Body of pancreas (tissue), 4 donors: Measurements from ENCODE around the gene NRXN2. TPM values are rescaled to one million over a fixed set of nuclear protein-coding genes. Genes with fewer than 3 reads are reported as not detected.
A peak's percentile ranks its signal among the peaks of the same experiment; 100 is the strongest.

Source experiments
- ATAC-seq: fragments of 150-250 bp; one replicate; pipeline ENCODE4 v1.9.1; 2016
- DNase-seq, 4 donors: peaks; one replicate each; pipeline ENCODE4 v3.0.0-alpha.2; 2019
- H3K27ac ChIP-seq, 4 donors: fragments of 200-600 bp; sonication (generic); 1 replicate in 3 of 4; 2 replicates in 1 of 4; pipeline versions ENCODE4 v1.5.1 to v1.6.1; 2016 to 2019; ENCODE audit warnings: mild to moderate bottlenecking in 1 of 4, mixed read lengths in 1 of 4, moderate library complexity in 1 of 4
- H3K27me3 ChIP-seq, 2 donors: fragments of 200-600 bp; sonication (generic); one replicate each; pipeline ENCODE4 v1.6.0; 2016; ENCODE audit warnings: mild to moderate bottlenecking in 1 of 2
- H3K36me3 ChIP-seq, 2 donors: fragments of 200-600 bp; sonication (generic); replicated peaks in 1 of 2; 2 replicates each; pipeline ENCODE4 v1.5.1; 2016; ENCODE audit warnings: low read depth in 2 of 2; ENCODE audit not compliant: insufficient read depth in 1 of 2
- H3K4me1 ChIP-seq: fragments of 200-600 bp; sonication (generic); one replicate; pipeline ENCODE4 v1.6.0; 2016
- H3K4me3 ChIP-seq, 2 donors: fragments of 200-600 bp; sonication (generic); 1 replicate in 1 of 2; 2 replicates in 1 of 2; pipeline ENCODE4 v1.5.1; 2016 to 2019
- H3K9me3 ChIP-seq, 3 donors: fragments of 200-600 bp; sonication (generic); 1 replicate in 2 of 3; 2 replicates in 1 of 3; pipeline ENCODE4 v1.5.1; 2016
- POLR2A ChIP-seq, 3 donors: fragments of 450-650 bp; IDR thresholded peaks; one replicate each; pipeline ENCODE4 v1.6.1; 2016; ENCODE audit warnings: antibody characterized with exemption in 3 of 3, mild to moderate bottlenecking in 2 of 3
- WGBS, 2 donors: methylation state at CpG; one replicate each; pipeline ENCODE4 v1.1.5; 2017; 5-methylcytosine and 5-hydroxymethylcytosine counted together
- intact Hi-C: fragments of 100-400 bp; cut with DNase I; formaldehyde crosslinking; loops from one replicate; pipeline ENCODE4 v1.15.1; 2023
- total RNA-seq, 2 donors: library from RNA; depleted of rRNA; stranded (reverse); fragments of >200 nt; gene quantifications; one replicate each; pipeline ENCODE4 v1.1.0, GENCODE V29; 2016
- TF ChIP-seq, protein P1 (sequence below), 7 experiments: fragments of 450-650 bp in 4 of 7; fragments of 200-600 bp in 3 of 7; sonication (generic) in 3 of 7; IDR thresholded peaks; one replicate each; pipeline ENCODE4 v1.5.1; 2016 to 2019; ENCODE audit warnings: antibody characterized with exemption in 7 of 7

Gene NRXN2
- total RNA-seq, 2 donors from 2014 or later, result 1.3 to 4.9 TPM

DNA sequence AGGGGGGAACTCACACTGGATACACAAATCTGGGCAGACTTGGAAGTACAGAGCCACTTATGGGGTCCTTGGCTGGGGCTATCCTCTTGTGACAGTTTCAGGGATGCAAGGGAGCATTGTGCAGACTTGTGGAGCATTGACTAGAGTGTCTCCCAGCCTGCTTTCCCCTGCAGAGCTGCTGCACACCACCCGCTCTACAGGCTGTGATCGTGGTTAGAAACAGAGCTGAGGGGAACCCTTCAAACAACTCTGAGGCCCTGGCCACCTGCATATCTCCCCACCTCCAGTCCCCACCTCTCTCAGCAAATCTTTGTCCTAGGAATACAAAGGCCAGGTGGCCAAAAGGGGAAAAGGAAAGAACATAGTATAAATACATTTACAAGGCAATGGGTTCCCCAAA is 64.7 kb downstream of the NRXN2 start:
- no peak overlapping the region for H3K4me3 ChIP-seq

DNA sequence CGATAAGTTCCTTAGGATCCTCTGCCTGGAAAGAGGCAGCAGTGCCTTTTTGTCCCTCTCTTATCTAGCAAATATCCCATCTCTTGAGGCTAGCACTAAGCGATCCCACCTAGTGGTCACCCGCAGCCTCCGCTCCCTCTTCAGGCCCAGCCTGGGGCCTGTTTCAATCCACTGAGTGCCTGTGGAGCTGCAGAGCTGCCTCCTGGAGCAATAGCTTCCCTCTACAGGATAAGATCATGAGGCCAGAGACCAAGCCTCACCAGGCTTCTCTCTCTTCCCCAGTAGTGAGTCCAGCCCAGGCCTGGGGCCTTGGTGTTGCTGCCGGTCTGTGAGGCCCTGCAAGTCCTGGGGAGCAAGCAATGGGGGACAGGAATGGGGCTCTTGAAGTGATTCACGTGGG is 66.1 kb downstream of the NRXN2 start:
- TF ChIP-seq, protein P1, sequence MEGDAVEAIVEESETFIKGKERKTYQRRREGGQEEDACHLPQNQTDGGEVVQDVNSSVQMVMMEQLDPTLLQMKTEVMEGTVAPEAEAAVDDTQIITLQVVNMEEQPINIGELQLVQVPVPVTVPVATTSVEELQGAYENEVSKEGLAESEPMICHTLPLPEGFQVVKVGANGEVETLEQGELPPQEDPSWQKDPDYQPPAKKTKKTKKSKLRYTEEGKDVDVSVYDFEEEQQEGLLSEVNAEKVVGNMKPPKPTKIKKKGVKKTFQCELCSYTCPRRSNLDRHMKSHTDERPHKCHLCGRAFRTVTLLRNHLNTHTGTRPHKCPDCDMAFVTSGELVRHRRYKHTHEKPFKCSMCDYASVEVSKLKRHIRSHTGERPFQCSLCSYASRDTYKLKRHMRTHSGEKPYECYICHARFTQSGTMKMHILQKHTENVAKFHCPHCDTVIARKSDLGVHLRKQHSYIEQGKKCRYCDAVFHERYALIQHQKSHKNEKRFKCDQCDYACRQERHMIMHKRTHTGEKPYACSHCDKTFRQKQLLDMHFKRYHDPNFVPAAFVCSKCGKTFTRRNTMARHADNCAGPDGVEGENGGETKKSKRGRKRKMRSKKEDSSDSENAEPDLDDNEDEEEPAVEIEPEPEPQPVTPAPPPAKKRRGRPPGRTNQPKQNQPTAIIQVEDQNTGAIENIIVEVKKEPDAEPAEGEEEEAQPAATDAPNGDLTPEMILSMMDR (IDR thresholded peaks at IDR 0.05), result no peak
- no peak for TF ChIP-seq POLR2A (IDR thresholded peaks at IDR 0.05)
- no peaks in the 10 kb centered on the region for H3K27me3 ChIP-seq
- H3K4me1 ChIP-seq, result no peaks in the 10 kb centered on the region
- intact Hi-C loops, result no loop called here
- ATAC-seq (no peak), DNase-seq (no peak)
- H3K36me3 ChIP-seq, result no peaks in the 10 kb centered on the region
- no peaks in the 10 kb centered on the region for H3K9me3 ChIP-seq
- no peak overlapping the region for H3K27ac ChIP-seq
- no peak overlapping the region for H3K4me3 ChIP-seq
- WGBS, 2 donors, result 85 to 89% methylated on average over 6 of the region's 6 CpGs

More for the DNA sequence above, 64.7 kb downstream of the NRXN2 start:
- TF ChIP-seq, protein P1 (IDR thresholded peaks at IDR 0.05), result no peak
- no peak for TF ChIP-seq POLR2A (IDR thresholded peaks at IDR 0.05)
- ATAC-seq (no peak), DNase-seq (no peak)
- H3K9me3 ChIP-seq, result no peaks in the 10 kb centered on the region
- H3K27ac ChIP-seq, result no peak overlapping the region
- H3K4me1 ChIP-seq, result no peaks in the 10 kb centered on the region
- H3K36me3 ChIP-seq, result no peaks in the 10 kb centered on the region
- no peaks in the 10 kb centered on the region for H3K27me3 ChIP-seq
- intact Hi-C loops, result no loop called here
- 73 to 89% methylated on average over 2 of the region's 2 CpGs for WGBS, 2 donors

DNA sequence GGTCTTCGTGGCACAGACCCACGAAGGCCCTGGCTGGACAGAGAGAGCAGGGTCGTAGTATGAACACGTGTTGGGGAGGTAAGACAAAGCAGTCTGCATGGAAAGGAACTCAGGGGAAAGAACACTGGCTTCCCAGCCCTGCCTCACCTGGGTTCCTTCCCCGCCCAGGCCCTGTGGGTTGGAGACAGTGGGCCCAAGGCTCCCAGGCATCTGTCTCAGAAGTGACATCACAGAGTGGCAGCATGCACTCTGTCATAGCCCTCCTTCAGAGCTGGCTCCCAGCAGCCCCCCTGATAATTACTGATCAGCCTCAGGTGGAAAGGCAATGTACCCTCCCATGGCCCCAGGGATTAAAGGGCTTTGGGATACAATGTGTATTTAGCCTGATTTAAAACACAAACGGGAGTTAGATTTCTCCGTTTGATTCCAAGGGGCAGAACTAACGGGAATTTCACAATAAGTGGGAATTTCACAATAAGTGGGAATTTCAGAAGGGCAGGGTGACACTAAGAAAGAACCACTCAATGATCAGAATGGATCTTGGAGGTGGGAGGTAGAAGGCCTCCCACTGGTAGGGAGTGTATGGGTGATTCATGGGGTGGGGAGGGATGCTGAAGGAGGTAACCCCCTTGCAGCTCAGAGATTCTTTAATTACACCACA is 66.9 kb downstream of the NRXN2 start:
- H3K27ac ChIP-seq, result no peak overlapping the region
- H3K36me3 ChIP-seq, result no peaks in the 10 kb centered on the region
- no peaks in the 10 kb centered on the region for H3K9me3 ChIP-seq
- no peaks in the 10 kb centered on the region for H3K4me1 ChIP-seq
- H3K27me3 ChIP-seq, result no peaks in the 10 kb centered on the region
- no peak overlapping the region for H3K4me3 ChIP-seq
- 84 to 86% methylated on average over 8 of the region's 8 CpGs for WGBS, 2 donors
- no peak for DNase-seq
- ATAC-seq, result no peak
- TF ChIP-seq POLR2A (IDR thresholded peaks at IDR 0.05), result no peak
- TF ChIP-seq, protein P1 (IDR thresholded peaks at IDR 0.05), result no peak
- intact Hi-C loops, result no loop called here

DNA sequence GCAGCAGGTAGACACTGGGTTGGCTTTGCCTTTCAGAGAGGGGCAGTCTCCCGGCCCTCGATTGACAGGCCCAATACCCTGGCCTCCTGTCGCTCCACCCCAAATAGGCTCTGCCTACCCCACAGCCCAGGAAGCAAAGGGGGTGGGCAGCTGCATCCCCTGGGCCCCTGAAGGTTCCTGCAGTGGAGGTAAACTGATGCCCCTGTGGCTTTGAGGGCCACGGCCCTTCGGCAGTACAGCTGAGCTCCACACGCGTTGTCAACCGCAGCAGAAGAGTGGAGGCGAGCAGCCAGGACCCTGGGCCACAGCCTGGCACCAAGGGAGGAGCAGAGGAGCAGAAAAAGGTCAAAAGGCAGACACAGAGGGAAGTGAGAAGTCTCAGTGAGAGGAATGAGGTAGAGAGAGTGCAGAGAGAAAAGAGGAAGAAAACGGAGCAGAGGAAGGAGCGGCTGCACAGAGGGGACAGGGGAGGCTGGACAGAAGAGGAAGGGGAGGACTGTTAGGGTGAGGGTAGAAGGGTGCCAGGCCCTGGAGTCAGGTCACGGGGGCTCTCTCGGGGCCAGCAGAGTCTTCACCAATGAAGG is 67.9 kb downstream of the NRXN2 start:
- H3K36me3 ChIP-seq, result no peaks in the 10 kb centered on the region
- no peak overlapping the region for H3K4me3 ChIP-seq
- intact Hi-C loops, result loop anchor here (5.0 kb wide), 1 partner anchor 213 kb away; no protein-coding TSS in a partner anchor
- no peaks in the 10 kb centered on the region for H3K27me3 ChIP-seq
- TF ChIP-seq, protein P1 (IDR thresholded peaks at IDR 0.05), result no peak
- TF ChIP-seq POLR2A (IDR thresholded peaks at IDR 0.05), result no peak
- H3K4me1 ChIP-seq, result no peaks in the 10 kb centered on the region
- H3K27ac ChIP-seq, result peak overlapping the region in 1 of 4 donors; percentile 44
- 62 to 78% methylated on average over 13 of the region's 13 CpGs for WGBS, 2 donors
- ATAC-seq, result no peak
- H3K9me3 ChIP-seq, result no peaks in the 10 kb centered on the region
- peak in 1 of 4 donors; percentile 20 for DNase-seq
